GM18868 (cell line): ENCODE measurements around the gene PVALB.
A peak's percentile ranks its signal among the peaks of the same experiment; 100 is the strongest.

Experiments
- ATAC-seq: cut with Tn5 transposase; IDR thresholded peaks from one replicate; pipeline ENCODE4 v1.9.1; 2021; ENCODE audit warnings: mild to moderate bottlenecking, moderate library complexity; ENCODE audit not compliant: unreplicated experiment

PVALB gene

DNA sequence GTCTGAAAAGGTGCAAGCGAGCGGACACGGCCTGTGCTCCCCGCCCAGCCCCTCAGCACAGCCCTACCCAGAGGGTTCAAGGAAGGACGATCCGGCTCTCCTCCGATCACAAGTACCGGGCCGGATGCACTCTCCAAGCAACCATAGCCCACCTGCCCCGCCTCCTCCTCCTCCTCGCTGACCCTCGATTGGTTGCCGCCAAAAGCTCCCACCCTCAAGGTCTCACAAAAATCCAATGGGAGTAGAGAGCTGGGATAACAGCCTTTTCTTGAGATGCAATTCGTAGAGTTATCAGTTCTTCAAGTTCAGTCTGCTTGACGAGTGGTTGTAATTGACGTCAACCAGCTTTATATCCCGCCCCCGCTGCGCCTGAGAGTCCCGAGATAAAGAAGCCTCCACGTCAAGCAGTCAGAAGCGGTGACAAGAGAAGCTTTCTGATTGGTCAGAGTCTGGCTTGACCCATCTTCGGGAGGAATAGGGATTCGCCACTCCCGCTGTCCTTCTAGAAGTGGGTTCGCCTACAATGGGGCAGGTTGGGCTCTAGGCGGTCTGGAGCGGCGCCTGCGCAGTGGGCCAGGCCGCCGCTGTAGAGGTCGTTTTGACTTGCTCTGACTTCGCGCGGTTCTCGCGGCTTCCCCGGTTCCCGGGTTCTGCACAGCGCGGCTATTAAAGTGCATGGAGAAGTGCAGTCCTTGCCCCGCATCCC is 40.7 kb downstream of the PVALB start, which contains the start of gene IFT27:
Gene IFT27 (minus strand): TSS at position 156 of the 706 bp plus-strand sequence. CDS start 412 bp downstream, outside the sequence.
- peak; percentile 91 for ATAC-seq

DNA sequence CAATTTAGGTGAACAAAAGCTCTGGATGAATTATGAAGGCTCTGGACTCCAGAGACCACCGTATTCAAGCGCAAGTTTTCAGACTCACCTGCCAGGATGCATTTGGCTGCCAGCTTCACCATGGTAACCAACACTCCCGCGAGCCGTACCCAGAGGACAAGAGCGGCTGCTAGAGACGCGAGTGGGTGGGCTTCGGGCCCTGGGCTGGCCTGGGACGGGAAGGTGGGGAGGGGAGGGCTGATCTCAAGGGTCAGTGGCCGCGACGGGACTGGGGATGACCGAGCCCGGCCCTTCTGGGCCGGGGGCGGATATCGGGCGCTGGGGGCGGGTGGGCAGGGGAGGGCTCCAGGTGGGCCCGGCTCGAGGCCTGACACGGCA is 41.3 kb downstream of the PVALB start:
- peak; percentile 8 for ATAC-seq

DNA sequence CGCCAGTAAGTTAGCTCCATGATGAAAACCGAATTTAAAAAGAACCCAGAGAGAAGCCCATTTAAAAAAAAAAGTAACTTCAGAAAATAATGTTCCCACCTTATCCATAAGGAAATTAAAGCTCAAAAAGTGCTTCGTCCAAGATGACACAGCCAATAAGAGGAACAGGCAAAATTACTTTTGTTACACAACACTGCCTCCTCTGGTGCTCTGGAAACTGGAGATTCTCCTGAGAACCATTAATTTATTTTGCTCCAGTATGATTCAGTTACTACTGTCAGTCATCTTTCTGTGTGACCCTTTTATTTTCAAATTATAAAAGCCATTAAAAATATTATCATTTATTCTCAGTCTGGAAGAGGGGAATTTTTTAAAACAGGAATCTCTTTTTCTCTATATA is 42.9 kb downstream of the PVALB start:
- no peak for ATAC-seq

DNA sequence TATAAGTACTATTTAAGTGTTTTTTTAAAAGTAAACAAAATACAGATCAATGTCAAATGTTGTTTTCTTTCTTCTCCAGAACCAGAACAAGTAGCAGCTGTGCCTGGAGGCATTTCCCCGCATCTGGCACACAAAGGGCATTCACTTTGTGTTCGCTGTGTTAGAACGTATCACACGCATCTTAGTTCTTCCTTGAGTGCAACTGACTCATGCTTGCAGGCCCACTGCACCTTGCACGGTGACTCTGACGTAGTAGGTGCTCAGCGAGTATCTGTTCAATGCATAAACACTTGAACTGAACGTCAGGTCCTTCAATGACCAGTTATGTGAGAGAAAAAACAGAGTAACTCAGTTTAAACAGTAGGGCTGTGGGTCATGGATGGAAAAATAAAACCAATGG is 44.4 kb downstream of the PVALB start:
- ATAC-seq: no peak

DNA sequence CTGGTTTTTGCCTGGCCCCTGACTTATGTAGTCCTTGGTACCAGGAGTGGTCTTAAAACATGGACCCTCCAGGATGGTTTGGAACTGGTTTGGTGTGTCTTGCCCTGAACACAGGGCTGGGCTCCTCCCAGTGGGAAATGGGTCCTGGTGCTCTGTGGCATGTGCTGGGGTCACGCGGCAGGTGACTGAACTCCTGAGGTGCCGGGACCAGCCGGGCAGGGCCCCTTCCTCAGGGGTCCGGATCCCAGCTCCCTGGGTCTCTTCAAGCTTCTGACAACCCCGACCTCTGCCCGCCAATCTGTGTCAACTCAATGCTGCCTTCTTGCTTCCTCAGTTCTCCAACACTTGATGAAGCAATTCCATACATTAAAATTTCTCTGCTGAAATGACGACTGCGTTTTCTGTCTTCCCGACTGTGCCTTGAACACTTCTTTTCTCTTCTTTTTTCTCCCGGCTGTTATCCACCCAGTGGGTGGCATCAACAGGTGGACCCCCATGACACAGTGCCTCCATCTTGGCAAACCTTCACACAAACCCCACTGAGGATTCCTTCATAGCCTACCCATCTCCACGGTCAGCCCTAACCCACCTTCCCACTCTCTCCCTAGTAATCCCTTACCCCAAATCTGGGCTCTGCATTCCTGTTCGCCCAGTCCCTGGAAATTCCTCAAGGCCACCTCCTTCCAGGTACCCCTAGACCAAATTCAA is 45.3 kb downstream of the PVALB start:
- no peak for ATAC-seq

DNA sequence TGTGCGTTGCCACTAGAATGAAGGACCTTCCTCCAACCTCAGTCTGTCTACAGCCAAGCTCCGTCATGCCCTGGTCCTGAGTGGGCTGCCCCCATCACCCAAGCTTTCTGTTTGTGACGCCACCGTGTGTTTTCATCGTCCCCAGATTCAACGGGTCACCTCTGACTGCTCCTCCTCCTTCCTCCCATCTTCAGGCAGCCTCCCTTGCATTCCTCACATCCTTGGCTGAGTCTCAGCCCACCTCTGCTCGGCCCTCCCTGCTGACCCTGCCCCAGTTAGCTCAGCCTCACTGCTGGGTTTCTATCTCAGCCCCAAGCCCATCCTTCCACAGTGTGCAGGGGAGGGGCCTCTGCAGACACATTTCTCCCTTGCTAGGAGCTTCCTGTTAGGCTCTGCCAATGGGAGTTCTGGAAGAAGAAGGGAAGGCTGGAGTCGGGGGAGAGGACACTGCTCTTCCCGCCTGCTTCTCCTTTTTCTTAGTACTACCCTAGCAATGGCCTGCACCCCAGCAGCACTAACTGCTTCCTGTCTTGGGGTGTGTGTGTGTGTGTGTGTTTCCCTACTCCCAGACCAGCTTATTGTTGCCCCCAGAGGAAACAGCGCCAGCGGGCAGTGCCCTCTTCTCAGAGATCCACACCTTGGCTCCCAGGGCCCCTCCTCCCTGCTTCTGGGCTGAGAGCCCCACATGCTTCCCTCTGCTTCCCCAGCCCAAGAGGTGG is 46.2 kb downstream of the PVALB start:
- ATAC-seq: no peak

DNA sequence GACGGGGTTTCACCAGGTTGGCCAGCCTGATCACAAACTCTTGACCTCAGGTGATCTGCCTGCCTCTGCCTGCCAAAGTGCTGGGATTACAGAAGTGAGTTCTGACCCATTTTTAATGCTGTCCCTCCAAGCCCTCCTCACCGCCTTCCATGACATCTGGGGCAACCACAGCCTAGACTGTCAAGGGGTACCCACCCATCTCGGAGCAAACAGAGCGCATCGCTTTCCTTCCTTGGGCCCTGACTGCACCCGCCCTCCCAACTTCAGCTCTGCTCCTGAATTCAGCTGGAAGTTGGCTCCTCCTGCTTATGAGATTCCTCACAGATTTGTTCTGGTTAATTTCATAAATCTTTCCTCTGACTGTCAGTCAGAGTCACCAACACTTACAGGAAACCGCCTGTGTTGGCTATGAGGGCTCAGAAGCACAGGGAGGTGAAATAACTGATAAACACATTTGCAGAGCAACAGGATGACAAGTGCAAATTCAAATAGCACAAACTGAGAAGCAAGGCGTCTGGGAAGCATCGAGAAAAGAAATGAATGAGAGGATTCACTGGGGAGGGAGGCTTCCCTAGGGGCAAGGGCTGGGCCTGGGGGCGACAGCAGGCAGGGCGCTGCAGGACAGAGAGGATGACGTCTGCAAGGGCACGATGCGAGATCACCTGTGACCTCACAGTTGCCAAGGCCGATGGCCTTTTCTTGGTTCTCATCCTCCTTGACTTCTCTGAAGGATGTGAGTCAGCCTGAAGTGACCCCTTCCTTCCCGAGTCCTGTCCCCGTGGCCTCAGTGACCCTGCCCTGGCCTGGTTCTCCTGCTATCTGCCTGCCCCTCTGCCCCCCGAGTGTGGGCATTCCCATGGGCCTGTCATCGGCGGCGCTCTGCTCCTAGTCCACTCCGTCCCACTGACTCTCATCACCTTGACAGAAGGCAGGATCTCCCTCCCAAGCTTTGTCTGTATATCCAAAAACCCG is 47.0 kb downstream of the PVALB start:
- no peak for ATAC-seq

DNA sequence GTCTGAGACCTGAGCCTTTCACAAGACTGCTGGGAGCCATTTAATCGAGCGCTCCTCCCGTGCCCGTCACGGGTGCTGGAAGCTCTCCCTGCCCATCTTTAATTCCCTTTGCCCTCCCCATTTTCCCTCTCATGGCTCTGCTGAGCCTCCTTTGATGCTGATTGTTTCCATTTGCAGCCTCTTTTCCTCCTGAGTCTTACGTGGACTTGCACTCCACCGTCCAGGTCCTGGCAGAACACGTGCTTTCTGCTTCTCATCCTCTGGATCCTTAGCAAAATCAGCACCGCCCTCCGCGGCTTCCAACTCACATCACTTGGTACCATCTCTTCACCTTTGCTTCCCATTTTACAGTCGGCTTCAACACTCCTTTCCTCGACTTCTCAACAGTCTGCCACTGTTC is 48.2 kb downstream of the PVALB start:
- no peak for ATAC-seq

DNA sequence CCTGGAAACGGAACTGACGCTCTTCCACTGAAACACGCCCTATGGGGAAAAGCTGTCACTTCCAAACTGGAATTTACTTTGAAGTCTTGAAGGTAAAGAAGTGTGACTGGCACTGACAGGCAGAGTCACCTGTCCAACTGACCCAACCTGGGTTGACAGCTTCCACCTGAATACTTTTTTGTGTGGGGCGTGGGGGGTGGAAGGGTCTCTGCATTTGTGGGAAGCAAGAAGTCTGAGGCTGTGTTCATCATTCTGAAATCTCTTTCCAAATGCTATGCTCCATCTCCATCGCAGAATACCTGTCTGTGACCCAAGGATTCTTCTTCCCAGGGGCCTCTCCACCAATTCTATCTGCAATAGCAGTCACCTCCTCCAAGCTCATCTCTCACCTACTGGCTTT is 48.7 kb downstream of the PVALB start:
- ATAC-seq: no peak

DNA sequence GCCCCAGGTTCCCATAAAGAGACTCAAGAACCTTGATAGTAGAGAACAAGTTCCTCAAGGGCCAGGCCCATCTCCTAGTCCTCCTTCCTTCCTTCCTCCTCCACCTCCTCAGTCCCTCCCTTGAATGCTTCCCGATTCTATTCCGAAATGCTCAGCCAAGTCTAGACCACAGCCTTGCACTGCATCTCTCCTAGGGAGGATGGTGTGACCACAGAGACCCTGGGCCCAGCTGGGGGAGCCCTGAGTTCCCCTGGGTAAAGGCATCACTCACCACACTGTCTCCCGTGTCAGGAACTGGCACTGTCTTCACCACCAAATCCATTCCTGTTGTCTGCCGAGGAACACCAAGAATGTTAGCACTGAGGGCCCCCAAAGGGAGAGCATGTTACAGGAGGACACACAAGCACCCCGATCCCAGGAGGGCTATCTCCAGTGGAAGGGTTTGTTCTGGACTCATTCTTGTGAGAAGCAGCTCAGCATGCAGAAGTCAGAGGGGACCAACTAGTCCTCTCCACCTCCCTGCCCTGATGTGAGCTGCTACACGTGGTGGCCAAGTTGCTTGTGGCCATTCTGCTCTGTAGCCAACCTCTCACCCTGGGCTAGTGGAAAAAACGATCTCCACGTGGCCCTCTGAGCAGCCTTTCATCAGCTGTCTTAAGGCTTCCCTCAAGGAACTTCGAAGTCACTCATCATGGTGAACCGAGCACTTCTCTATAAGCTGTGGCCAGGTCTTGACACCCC is 49.6 kb downstream of the PVALB start:
- no peak for ATAC-seq

DNA sequence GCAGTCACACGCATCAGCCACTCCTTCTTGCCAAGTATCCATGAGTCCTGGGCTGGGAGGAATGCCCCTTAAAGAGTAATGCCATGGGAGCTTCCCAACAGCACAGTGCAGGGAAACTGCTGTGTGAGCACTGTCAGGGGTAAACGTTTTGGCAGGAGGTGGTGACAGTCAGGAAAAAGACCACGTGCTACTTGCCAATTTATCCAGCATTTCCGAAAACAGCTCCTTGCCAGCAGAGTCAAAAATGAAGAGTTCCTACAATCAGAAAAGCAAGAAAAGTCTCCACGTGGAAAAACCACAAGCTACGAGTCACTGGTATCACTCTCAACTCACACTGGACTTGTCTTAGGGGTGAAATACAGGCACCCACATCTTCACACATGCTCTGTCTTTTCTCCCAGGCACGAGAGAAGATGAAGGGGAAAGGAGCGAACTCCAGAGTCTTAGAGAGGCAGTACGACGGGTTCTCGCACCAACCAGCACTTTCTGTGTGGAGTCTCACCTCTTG is 50.8 kb downstream of the PVALB start:
- ATAC-seq: no peak

DNA sequence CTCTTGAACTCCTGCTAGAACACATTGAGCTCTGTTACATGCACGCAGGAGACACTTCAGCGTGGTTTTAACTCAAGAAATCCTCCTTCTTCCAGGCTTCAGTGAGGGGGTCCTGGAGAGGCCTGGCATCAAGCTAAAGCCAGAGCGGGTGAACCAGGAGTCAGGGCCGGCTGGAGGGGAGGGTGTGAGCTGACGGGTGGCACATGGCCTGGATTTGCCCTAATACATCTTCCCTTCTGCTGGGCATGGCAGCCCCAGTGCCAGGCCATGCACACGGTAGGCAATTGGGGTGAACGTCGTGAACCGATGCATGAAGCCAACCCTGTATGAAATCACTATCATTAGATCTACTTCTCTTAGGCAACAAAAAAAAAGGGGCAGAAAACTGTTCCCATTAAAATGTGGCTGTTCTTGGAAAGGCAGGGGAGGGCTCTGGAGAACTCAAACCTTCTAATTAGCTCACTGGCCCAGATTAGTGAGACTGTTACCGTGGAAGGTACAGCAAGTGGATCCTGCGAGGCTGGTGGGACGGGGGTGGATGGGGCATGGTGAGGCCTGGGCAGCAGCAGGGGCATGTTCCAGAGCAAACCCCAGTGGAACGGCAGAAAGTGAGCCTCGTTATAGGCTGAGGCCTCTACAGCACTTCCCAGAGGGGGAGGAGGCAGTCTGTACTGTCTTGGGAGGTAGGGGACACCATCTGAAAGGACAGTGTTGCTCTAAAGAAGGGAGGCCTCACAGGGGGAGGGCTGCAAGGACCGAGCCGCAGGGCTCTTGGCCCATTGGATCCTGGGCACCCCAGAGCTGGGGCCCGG is 51.5 kb downstream of the PVALB start:
- ATAC-seq: no peak

DNA sequence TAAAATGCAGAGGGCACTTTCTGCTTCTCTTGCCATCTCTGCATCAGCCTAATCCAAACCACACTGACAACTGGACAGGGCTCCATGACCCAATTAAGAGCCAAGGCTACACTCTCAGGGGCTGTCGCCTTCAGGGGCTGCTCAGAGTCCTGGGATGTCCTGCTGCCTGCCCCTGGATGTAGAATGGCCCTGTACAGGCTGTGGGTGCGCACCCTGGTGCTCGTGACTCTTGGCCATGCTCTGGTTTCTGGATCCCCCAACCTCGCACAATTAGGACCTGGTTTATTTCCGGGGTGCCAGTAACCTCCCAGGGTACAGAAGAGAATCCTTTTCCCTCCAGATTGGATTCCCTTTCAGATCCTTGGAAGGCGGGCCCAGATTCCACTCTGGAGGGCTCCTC is 52.2 kb downstream of the PVALB start:
- no peak for ATAC-seq

DNA sequence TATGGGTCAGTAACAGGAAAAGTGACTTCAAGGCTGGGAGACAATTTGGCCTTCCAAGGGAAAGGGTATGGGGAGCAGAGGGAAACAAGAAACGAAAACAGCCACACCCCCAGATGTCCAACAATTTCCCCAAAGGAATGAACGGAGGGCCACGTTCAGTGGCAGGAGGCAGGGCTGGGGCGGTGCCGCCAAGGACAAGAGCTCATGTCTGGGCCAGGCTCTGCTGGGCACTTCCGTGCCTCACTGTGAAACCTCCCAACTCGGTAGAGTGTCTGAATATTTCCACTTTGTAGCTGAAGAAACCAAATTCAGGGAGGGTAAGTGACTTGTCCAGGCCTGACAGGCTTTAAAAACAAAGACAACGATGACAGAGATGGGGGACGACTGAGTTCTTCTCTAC is 52.8 kb downstream of the PVALB start:
- no peak for ATAC-seq

DNA sequence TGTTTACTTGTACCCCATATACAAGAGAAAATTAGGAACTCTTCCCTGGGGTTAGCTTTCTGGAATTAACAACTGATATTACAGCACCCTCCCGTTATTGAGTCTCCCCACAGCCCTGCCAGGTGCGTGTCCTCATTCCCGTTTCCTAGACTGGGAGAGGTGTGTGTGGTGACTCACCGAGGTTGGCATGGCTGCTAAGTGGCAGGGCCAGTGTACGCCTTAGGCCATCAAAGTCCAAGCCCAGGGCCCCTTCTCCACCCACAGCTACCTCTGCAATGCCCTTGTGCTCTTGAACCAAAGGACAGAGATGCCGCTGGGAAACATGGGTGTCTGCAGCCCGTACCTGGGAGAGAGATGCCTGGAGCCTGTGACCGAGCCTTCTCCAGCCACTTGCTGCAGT is 53.3 kb downstream of the PVALB start:
- no peak for ATAC-seq

DNA sequence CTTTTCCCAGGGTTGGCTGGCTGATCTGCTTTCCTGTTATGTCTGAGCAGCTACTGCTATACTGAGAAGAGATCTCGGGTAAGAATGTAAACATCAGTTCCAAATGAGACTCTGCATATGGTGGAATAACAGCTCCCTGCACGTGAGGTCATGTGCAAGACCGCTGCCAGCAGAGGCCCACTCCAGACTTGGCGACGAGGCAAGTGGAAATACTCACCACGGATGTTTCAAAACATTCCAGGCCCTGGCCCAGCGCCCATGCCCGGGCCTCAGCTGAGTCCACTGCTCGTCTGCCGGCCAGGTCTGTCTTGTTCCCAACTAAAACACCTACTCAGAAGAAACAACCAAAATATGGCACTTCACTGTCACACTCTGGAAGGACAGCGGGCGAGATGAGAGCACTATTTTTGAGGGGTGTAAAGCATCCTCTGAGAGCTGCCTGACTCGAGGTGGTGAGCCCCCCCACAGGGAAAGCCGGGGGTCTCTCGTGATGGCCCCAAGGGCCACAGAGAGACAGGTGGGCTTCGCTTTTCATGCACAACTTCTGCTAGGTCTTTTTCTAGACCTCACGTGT is 54.1 kb downstream of the PVALB start:
- no peak for ATAC-seq

DNA sequence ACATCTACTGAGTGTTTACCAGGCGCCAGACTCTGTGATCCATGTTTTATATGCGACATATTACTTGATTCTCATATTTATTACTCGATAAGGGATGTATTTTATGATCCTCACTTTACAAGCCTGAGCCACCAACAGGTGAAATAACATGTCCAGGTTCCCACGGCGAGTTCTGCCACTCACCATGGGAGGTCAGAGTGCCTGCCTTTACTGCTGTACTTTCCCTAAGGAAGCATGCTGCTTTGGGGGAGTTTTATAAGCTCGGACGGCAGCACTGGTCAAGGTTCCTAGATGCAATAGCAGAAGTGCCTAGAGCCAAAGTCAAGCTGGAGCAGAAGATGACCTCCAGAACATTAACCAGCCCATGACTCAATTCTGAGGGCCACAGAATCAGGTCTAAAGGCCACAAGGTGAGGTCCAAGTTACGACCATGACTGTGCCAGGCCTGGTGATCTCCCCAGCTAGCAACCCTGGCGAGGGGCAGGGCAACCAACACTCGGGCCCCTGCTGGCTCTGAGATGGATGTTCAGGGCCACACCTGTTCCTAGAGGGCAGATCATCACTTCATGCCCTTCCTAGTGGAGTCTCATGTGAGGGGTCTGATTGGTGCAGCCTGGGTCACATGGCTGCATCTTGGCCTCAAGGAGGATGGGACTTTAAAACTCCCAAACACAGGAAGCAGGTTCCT is 55.1 kb downstream of the PVALB start:
- no peak for ATAC-seq

DNA sequence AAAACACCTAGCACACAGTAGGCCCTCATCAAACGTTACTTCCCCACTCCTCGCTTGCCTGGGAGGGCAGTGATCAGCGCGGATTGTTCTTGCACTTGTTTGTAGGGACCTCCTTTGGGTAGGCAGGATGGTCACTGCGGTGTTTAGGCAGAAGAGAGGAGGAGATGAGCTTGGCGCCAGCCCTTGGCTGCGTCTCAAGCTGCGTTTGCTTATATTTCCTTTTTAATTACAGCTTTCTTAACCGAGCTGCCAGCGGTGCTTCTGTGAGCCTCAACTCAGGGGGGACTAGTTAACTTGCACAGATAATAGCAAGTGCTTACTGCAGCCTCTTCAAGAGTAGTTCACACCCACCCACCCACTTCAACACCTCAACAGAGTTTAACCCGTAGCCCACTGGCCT is 56.0 kb downstream of the PVALB start:
- no peak for ATAC-seq
